ENCODE results near the gene SBNO1.

The SBNO1 gene

GRCh38 chr12:123305136-123305535 lies 59.5 kb downstream of the SBNO1 start:
- H3K27me3 ChIP-seq (ENCODE audit: control insufficient read depth, insufficient read depth, low read length, poor library complexity, severe bottlenecking) = no peaks in the 10 kb centered on the region
- H3K27ac ChIP-seq (ENCODE audit: insufficient read depth, low read depth, low read length, poor library complexity, severe bottlenecking) = no peak overlapping the region
- no peaks in the 10 kb centered on the region for H3K4me1 ChIP-seq (ENCODE audit: control insufficient read depth, insufficient read depth, low read length)
- 96 to 97% methylated on average over 3 of the region's 3 CpGs for WGBS, 2 experiments
- H3K9me3 ChIP-seq (ENCODE audit: control insufficient read depth, low read length) = no peaks in the 10 kb centered on the region
- no peak overlapping the region for H3K4me3 ChIP-seq (ENCODE audit: insufficient read depth, low read depth, low read length)
- H3K36me3 ChIP-seq (ENCODE audit: control insufficient read depth, insufficient read depth, low read length) = peaks cover 61% of the 10 kb centered on the region

GRCh38 chr12:123293178-123293760 lies 71.4 kb downstream of the SBNO1 start:
- H3K36me3 ChIP-seq (ENCODE audit: control insufficient read depth, insufficient read depth, low read length) = peaks cover 16% of the 10 kb centered on the region
- H3K27me3 ChIP-seq (ENCODE audit: control insufficient read depth, insufficient read depth, low read length, poor library complexity, severe bottlenecking) = no peaks in the 10 kb centered on the region
- no peak overlapping the region for H3K27ac ChIP-seq (ENCODE audit: insufficient read depth, low read depth, low read length, poor library complexity, severe bottlenecking)
- no peaks in the 10 kb centered on the region for H3K9me3 ChIP-seq (ENCODE audit: control insufficient read depth, low read length)
- H3K4me1 ChIP-seq (ENCODE audit: control insufficient read depth, insufficient read depth, low read length) = no peaks in the 10 kb centered on the region
- WGBS, 2 experiments = 89 to 90% methylated on average over 9 of the region's 9 CpGs
- no peak overlapping the region for H3K4me3 ChIP-seq (ENCODE audit: insufficient read depth, low read depth, low read length)

GRCh38 chr12:123289911-123290310 lies 74.7 kb downstream of the SBNO1 start:
- H3K9me3 ChIP-seq (ENCODE audit: control insufficient read depth, low read length) = no peaks in the 10 kb centered on the region
- no peaks in the 10 kb centered on the region for H3K4me1 ChIP-seq (ENCODE audit: control insufficient read depth, insufficient read depth, low read length)
- H3K36me3 ChIP-seq (ENCODE audit: control insufficient read depth, insufficient read depth, low read length) = no peaks in the 10 kb centered on the region
- 96 to 98% methylated on average over 11 of the region's 11 CpGs for WGBS, 2 experiments
- H3K27me3 ChIP-seq (ENCODE audit: control insufficient read depth, insufficient read depth, low read length, poor library complexity, severe bottlenecking) = no peaks in the 10 kb centered on the region
- no peak overlapping the region for H3K27ac ChIP-seq (ENCODE audit: insufficient read depth, low read depth, low read length, poor library complexity, severe bottlenecking)
- no peak overlapping the region for H3K4me3 ChIP-seq (ENCODE audit: insufficient read depth, low read depth, low read length)

- 96 to 97% methylated on average over 20 of the region's 20 CpGs for WGBS, 2 experiments
- Histone ChIP-seq H3K9me3 (ENCODE audit: control insufficient read depth, low read length) (no peaks in the 10 kb centered on the region), H3K27me3 (ENCODE audit: control insufficient read depth, insufficient read depth, low read length, poor library complexity, severe bottlenecking) (no peaks in the 10 kb centered on the region), H3K4me3 (ENCODE audit: insufficient read depth, low read depth, low read length) (no peak overlapping the region), H3K4me1 (ENCODE audit: control insufficient read depth, insufficient read depth, low read length) (no peaks in the 10 kb centered on the region), H3K27ac (ENCODE audit: insufficient read depth, low read depth, low read length, poor library complexity, severe bottlenecking) (no peak overlapping the region), H3K36me3 (ENCODE audit: control insufficient read depth, insufficient read depth, low read length) (no peaks in the 10 kb centered on the region)
Observed at GRCh38 chr12:123288751-123289346, 75.8 kb downstream of the SBNO1 start.

GRCh38 chr12:123286652-123287373 lies 77.8 kb downstream of the SBNO1 start:
- Histone ChIP-seq H3K36me3 (ENCODE audit: control insufficient read depth, insufficient read depth, low read length) (no peaks in the 10 kb centered on the region), H3K4me3 (ENCODE audit: insufficient read depth, low read depth, low read length) (no peak overlapping the region), H3K9me3 (ENCODE audit: control insufficient read depth, low read length) (no peaks in the 10 kb centered on the region), H3K27me3 (ENCODE audit: control insufficient read depth, insufficient read depth, low read length, poor library complexity, severe bottlenecking) (no peaks in the 10 kb centered on the region), H3K27ac (ENCODE audit: insufficient read depth, low read depth, low read length, poor library complexity, severe bottlenecking) (no peak overlapping the region), H3K4me1 (ENCODE audit: control insufficient read depth, insufficient read depth, low read length) (no peaks in the 10 kb centered on the region)
- 83% methylated on average over 9 of the region's 9 CpGs for WGBS, 2 experiments

GRCh38 chr12:123284669-123285068 lies 80.0 kb downstream of the SBNO1 start:
- 93 to 95% methylated on average over 4 of the region's 4 CpGs for WGBS, 2 experiments
- no peaks in the 10 kb centered on the region for H3K27me3 ChIP-seq (ENCODE audit: control insufficient read depth, insufficient read depth, low read length, poor library complexity, severe bottlenecking)
- no peak overlapping the region for H3K27ac ChIP-seq (ENCODE audit: insufficient read depth, low read depth, low read length, poor library complexity, severe bottlenecking)
- H3K36me3 ChIP-seq (ENCODE audit: control insufficient read depth, insufficient read depth, low read length) = no peaks in the 10 kb centered on the region
- H3K4me3 ChIP-seq (ENCODE audit: insufficient read depth, low read depth, low read length) = no peak overlapping the region
- no peaks in the 10 kb centered on the region for H3K4me1 ChIP-seq (ENCODE audit: control insufficient read depth, insufficient read depth, low read length)
- H3K9me3 ChIP-seq (ENCODE audit: control insufficient read depth, low read length) = no peaks in the 10 kb centered on the region

GRCh38 chr12:123283461-123283860 lies 81.2 kb downstream of the SBNO1 start:
- Histone ChIP-seq H3K36me3 (ENCODE audit: control insufficient read depth, insufficient read depth, low read length) (no peaks in the 10 kb centered on the region), H3K4me3 (ENCODE audit: insufficient read depth, low read depth, low read length) (no peak overlapping the region), H3K27ac (ENCODE audit: insufficient read depth, low read depth, low read length, poor library complexity, severe bottlenecking) (no peak overlapping the region), H3K9me3 (ENCODE audit: control insufficient read depth, low read length) (no peaks in the 10 kb centered on the region), H3K27me3 (ENCODE audit: control insufficient read depth, insufficient read depth, low read length, poor library complexity, severe bottlenecking) (no peaks in the 10 kb centered on the region), H3K4me1 (ENCODE audit: control insufficient read depth, insufficient read depth, low read length) (no peaks in the 10 kb centered on the region)
- 92 to 95% methylated on average over 8 of the region's 8 CpGs for whole genome bisulfite sequencing, 2 experiments

GRCh38 chr12:123282111-123282510 lies 82.5 kb downstream of the SBNO1 start:
- Histone ChIP-seq H3K9me3 (ENCODE audit: control insufficient read depth, low read length) (no peaks in the 10 kb centered on the region), H3K27me3 (ENCODE audit: control insufficient read depth, insufficient read depth, low read length, poor library complexity, severe bottlenecking) (no peaks in the 10 kb centered on the region), H3K27ac (ENCODE audit: insufficient read depth, low read depth, low read length, poor library complexity, severe bottlenecking) (no peak overlapping the region), H3K4me3 (ENCODE audit: insufficient read depth, low read depth, low read length) (no peak overlapping the region), H3K4me1 (ENCODE audit: control insufficient read depth, insufficient read depth, low read length) (no peaks in the 10 kb centered on the region), H3K36me3 (ENCODE audit: control insufficient read depth, insufficient read depth, low read length) (no peaks in the 10 kb centered on the region)
- 91 to 92% methylated on average over 10 of the region's 10 CpGs for WGBS, 2 experiments

- no peaks in the 10 kb centered on the region for H3K27me3 ChIP-seq (ENCODE audit: control insufficient read depth, insufficient read depth, low read length, poor library complexity, severe bottlenecking)
- no peak overlapping the region for H3K27ac ChIP-seq (ENCODE audit: insufficient read depth, low read depth, low read length, poor library complexity, severe bottlenecking)
- WGBS, 2 experiments = 96 to 100% methylated on average over 2 of the region's 2 CpGs
- H3K4me1 ChIP-seq (ENCODE audit: control insufficient read depth, insufficient read depth, low read length) = no peaks in the 10 kb centered on the region
- no peaks in the 10 kb centered on the region for H3K36me3 ChIP-seq (ENCODE audit: control insufficient read depth, insufficient read depth, low read length)
- H3K4me3 ChIP-seq (ENCODE audit: insufficient read depth, low read depth, low read length) = no peak overlapping the region
- H3K9me3 ChIP-seq (ENCODE audit: control insufficient read depth, low read length) = no peaks in the 10 kb centered on the region
Observed at GRCh38 chr12:123280971-123281370, 83.7 kb downstream of the SBNO1 start.

GRCh38 chr12:123278101-123278627 lies 86.5 kb downstream of the SBNO1 start:
- H3K9me3 ChIP-seq (ENCODE audit: control insufficient read depth, low read length) = no peaks in the 10 kb centered on the region
- no peak overlapping the region for H3K27ac ChIP-seq (ENCODE audit: insufficient read depth, low read depth, low read length, poor library complexity, severe bottlenecking)
- WGBS, 2 experiments = 95 to 97% methylated on average over 2 of the region's 2 CpGs
- no peaks in the 10 kb centered on the region for H3K27me3 ChIP-seq (ENCODE audit: control insufficient read depth, insufficient read depth, low read length, poor library complexity, severe bottlenecking)
- no peaks in the 10 kb centered on the region for H3K36me3 ChIP-seq (ENCODE audit: control insufficient read depth, insufficient read depth, low read length)
- H3K4me1 ChIP-seq (ENCODE audit: control insufficient read depth, insufficient read depth, low read length) = no peaks in the 10 kb centered on the region
- H3K4me3 ChIP-seq (ENCODE audit: insufficient read depth, low read depth, low read length) = no peak overlapping the region

Data from ectodermal cell (in vitro differentiated cells).